H54 (cell line): ENCODE measurements around the gene SNX19.
"Not testable (repeated sequence)": the region's sequence is repeated elsewhere in the genome, so short reads cannot be mapped to it uniquely, and the experiment has no call there.

ENCODE experiments used
- DNase-seq: peaks from one replicate; pipeline ENCODE4 v3.0.0; 2011; ENCODE audit warnings: low spot score, mixed read lengths; ENCODE audit not compliant: insufficient read length
- FAIRE-seq: peaks from 3 replicates; lab custom pipeline; 2011; peaks lifted over from hg19 to GRCh38; lab: Jason Lieb, UNC
- POLR2A ChIP-seq: IDR thresholded peaks from 2 replicates; pipeline ENCODE4 v1.6.1; 2011; ENCODE audit warnings: low read depth, mild to moderate bottlenecking, low read length

Gene SNX19

DNA sequence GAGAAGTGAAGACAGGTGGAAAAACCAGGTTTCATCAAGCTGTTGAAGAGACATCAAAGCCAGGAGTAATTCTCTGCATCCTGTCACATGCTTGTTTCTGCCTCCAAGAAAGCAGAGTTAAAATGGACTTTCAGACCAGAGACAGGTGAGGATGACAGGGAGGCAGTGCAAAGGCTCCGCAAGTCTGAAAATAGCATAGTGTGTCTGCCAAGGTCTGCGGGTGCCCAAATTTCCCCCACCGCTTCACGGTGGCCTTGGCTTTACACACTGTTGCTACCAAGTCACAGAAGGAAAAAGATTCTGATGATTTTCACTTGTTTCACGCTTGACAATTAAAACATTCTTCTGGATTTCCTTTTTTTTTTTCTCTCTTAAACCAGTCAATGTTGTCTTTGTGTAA lies 44.2 kb downstream of the SNX19 start:
- DNase-seq: no peak
- no peak for FAIRE-seq
- TF ChIP-seq POLR2A: no peak

GRCh38 chr11:130871616-130872015 lies 44.7 kb downstream of the SNX19 start:
- TF ChIP-seq POLR2A: no peak
- FAIRE-seq: no peak
- DNase-seq: no peak

- no peak for TF ChIP-seq POLR2A
- DNase-seq: no peak
- FAIRE-seq: no peak
These were observed 47.4 kb downstream of the SNX19 start for GRCh38 chr11:130868721-130869390.

- no peak for TF ChIP-seq POLR2A
- FAIRE-seq (no peak), DNase-seq (no peak)
These were observed 48.1 kb downstream of the SNX19 start for GRCh38 chr11:130868086-130868710.

GRCh38 chr11:130866831-130867230 lies 49.4 kb downstream of the SNX19 start:
- no peak for FAIRE-seq
- no peak for TF ChIP-seq POLR2A
- DNase-seq: no peak

DNA sequence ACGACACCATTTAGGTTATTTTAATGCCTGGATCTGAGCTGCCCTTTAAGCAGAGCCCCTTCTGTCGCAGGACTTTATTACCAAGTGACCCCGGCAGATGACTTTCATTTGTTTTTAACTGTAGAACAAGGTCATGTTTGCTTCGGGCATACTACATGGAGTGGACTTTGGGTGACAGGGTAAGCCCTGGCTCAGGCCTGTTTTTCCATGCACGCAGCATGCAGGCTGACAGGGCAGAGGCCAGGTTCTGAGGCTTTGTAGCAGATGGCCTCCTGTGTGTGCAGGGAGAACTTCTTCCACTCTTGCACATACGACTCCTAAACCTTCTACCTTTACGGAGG lies 50.5 kb downstream of the SNX19 start:
- DNase-seq: no peak
- FAIRE-seq: no peak
- no peak for TF ChIP-seq POLR2A

- no peak for FAIRE-seq
- no peak for TF ChIP-seq POLR2A
- no peak for DNase-seq
These were observed 51.0 kb downstream of the SNX19 start for GRCh38 chr11:130865091-130865773.

DNA sequence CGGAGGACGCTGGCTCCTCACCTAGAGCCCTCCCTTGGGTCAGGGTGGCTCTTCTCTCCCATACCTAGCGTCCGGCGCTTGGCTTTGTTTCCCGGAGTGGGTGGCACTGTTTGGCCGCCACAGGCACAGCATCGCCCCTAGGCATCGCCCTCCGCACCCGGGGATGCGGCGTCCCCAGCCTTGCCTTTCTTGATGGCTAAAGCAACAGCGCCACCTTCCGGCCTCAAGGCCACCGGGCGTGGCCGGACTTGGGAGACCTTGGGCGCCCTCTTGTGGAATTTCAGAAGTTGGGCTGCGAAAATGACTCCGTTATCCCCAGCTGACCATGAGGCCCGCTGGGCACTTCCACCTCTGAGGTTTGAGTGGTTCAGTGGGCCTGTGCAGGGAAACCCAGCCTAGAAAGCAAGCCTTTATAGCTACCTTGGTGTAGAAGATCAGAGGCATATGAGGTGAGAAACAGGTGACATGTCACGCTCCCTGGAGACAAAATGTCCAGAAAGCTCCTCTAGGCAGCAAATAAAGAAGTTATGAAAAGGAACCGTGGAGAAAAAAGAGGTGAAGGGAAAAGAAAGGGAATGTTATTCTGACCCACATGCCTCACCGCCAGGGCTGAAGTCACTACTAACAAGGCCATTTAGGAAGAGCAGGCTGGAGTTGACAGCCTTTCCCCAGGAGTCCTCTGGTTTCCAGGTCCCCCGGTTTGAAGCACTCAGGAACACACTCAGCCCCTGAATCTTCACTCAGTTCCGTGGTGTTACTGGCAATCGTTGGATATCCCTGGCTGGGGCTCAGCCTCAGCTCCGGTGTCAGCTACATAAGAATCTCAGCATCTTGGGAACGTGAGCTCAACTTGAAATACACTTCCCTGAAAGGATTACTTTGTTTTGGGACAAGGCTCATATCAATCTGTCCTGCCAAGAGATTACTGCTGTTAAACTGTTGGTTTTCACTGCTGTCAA lies 54.1 kb downstream of the SNX19 start:
- no peak for TF ChIP-seq POLR2A
- FAIRE-seq (no peak), DNase-seq (peak; percentile 42)

DNA sequence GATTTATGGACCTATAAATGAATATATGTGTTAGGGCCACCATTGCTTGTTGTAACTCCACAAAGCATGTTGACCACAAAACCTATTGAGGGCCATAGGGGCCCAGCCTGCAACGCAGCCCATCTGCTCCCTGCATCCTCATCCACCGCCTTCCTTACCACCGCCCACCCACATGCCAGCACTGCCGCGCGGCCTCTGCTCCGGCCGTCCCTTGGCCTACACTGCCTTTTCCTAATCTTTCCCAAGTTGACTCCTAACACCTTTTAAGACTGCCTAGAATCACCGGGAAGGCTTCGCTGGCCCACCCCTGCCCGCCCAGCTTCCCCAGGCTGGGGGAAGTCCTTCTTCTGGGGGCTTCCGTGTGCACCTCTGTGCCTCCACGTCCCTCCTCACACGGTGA lies 55.0 kb downstream of the SNX19 start:
- TF ChIP-seq POLR2A: no peak
- FAIRE-seq (no peak), DNase-seq (no peak)

DNA sequence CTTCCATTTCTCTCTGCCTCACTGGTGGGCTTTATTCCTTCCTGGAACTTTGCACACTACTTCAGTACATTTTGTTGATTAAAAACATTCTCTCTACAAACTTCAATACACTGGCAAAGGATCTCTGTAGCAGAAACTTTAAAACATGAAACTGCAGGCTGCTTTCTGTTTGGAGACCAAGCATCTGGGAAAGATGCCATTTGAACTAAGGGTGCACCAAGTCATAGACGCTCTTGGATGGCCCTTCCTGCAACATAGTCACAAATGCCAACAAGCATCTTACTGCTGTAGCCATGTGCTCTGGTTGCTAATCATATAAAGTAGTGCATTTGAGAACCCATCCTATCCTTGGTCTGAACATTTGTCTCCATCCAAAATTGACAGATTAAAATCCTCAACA lies 56.4 kb downstream of the SNX19 start:
- DNase-seq (no peak), FAIRE-seq (no peak)
- TF ChIP-seq POLR2A: no peak

DNA sequence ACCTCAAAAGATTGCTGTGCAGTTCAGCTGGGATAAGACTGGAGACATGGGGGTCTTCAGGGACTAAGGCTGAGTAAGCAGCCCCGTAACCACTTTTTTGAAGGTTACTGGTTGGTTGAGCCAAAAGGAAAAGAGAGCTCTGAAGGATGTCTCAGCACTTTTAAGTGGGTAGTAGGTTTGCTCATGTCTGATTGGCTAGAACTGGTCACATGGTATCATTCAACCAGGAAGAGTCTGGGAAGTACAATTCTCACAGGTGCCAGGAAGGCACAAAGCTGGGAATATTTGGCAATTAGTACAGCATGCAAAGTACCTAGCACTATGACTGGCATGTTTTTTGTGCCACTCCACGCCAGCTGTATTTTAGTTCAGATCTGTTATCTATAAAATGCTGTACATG lies 58.1 kb downstream of the SNX19 start:
- FAIRE-seq (no peak), DNase-seq (no peak)
- TF ChIP-seq POLR2A: no peak

GRCh38 chr11:130855707-130856106 lies 60.6 kb downstream of the SNX19 start:
- DNase-seq, FAIRE-seq: not testable (repeated sequence)

DNA sequence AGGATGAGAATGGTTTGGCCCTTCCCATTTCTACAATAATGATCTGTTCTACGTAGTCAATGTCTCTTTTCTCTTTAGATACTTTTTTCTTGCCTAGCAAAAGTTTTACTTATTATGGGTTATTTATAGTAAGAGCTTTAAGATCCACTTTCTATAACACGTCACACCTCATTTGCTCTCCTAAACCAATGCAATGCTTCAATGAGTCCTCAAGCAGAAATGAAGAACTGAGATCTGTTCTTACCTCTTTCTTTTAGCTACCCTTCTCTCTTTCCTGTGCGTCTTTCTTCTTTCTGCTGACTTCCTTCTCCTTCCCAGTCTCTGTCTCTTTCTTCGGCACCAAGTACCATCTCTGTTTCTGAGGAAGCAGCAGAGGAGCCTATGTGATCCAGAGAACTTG lies 61.8 kb downstream of the SNX19 start:
- no peak for FAIRE-seq
- DNase-seq: no peak
- TF ChIP-seq POLR2A: no peak

DNA sequence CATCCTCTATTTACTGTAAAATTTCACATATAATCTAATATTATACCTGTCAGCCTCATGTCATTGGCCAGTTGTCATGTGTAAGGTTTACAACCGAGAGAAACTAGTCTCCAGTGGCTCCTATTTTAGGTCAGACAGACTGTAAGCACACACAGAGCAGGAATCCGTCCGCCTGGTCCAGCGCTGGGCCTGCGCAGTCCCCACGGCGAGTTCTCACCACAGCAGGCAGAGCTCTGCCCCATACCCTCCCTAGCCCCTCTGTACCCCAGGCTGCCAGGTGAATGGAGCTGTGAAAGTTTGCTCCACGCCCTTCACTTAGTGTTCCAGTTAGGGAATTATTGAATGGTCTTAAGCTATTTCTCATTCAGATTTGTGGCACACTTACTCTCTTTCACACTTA lies 63.7 kb downstream of the SNX19 start:
- no peak for FAIRE-seq
- no peak for TF ChIP-seq POLR2A
- DNase-seq: no peak
